Mesothelial cell of epicardium (in vitro differentiated cells): ENCODE results near the gene WAS. TPM values are rescaled to one million over a fixed set of nuclear protein-coding genes. Genes with fewer than 3 reads are reported as not detected.
"Not testable (repeated sequence)": the region's sequence is repeated elsewhere in the genome, so short reads cannot be mapped to it uniquely, and the experiment has no call there.

Experiments used
- DNase-seq, 2 experiments: peaks; one replicate each; pipeline ENCODE4 v3.0.0; 2021; ENCODE audit warnings: low spot score in 2 of 2; ENCODE audit not compliant: unreplicated experiment in 2 of 2
- H3K27ac Mint-ChIP-seq: 2 replicates; pipeline ENCODE4 v1.8.0; 2021; ENCODE audit warnings: mixed read lengths
- H3K27me3 Mint-ChIP-seq: 2 replicates; pipeline ENCODE4 v1.8.0; 2021; ENCODE audit warnings: low read depth, mixed read lengths
- H3K36me3 Mint-ChIP-seq: 2 replicates; pipeline ENCODE4 v1.8.0; 2021; ENCODE audit warnings: mixed read lengths
- H3K4me1 Mint-ChIP-seq: 2 replicates; pipeline ENCODE4 v1.8.0; 2021; ENCODE audit warnings: mixed read lengths
- H3K4me3 Mint-ChIP-seq: 2 replicates; pipeline ENCODE4 v1.8.0; 2021; ENCODE audit warnings: mild to moderate bottlenecking, moderate library complexity, mixed read lengths
- H3K9me3 Mint-ChIP-seq: 2 replicates; pipeline ENCODE4 v1.8.0; 2021; ENCODE audit warnings: mixed read lengths
- total RNA-seq: library from RNA; stranded (reverse); gene quantifications from 3 replicates; pipeline ENCODE4 v1.2.1, GENCODE V29; 2021
- TF ChIP-seq, protein P1 (sequence below): fragments of 200-600 bp; sonication (generic); IDR thresholded peaks from one replicate; pipeline ENCODE4 v1.5.0; 2021; ENCODE audit warnings: antibody characterized with exemption; ENCODE audit not compliant: unreplicated experiment

WAS gene
- total RNA-seq, 1 donor from 2014 or later: 1.5 TPM

DNA sequence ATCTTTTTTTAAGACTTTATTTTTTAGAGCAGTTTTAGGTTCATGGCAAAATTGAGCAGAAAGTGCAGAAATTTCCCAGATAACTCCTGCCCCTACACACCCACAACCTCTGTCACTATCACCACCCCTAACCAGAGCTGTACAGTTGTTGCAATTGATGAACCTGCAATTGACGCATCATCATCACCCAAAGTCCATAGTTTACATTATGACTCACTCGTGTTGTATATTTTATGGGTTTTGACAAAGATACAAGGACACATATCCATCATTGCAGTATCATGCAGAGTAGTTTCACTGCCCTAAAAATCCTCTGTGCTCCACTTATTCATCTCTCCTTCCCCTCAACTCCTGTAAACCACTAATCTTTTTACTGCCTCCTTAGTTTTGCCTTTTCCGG lies 34.5 kb upstream of the WAS start:
- no peak for DNase-seq
- Mint-ChIP-seq H3K27ac (no peak overlapping the region), H3K4me1 (peaks cover 2% of the 10 kb centered on the region), H3K9me3 (peaks cover 11% of the 10 kb centered on the region), H3K27me3 (peaks cover 2% of the 10 kb centered on the region), H3K4me3 (no peak overlapping the region), H3K36me3 (no peaks in the 10 kb centered on the region)
- TF ChIP-seq, protein P1, sequence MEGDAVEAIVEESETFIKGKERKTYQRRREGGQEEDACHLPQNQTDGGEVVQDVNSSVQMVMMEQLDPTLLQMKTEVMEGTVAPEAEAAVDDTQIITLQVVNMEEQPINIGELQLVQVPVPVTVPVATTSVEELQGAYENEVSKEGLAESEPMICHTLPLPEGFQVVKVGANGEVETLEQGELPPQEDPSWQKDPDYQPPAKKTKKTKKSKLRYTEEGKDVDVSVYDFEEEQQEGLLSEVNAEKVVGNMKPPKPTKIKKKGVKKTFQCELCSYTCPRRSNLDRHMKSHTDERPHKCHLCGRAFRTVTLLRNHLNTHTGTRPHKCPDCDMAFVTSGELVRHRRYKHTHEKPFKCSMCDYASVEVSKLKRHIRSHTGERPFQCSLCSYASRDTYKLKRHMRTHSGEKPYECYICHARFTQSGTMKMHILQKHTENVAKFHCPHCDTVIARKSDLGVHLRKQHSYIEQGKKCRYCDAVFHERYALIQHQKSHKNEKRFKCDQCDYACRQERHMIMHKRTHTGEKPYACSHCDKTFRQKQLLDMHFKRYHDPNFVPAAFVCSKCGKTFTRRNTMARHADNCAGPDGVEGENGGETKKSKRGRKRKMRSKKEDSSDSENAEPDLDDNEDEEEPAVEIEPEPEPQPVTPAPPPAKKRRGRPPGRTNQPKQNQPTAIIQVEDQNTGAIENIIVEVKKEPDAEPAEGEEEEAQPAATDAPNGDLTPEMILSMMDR: no peak

DNA sequence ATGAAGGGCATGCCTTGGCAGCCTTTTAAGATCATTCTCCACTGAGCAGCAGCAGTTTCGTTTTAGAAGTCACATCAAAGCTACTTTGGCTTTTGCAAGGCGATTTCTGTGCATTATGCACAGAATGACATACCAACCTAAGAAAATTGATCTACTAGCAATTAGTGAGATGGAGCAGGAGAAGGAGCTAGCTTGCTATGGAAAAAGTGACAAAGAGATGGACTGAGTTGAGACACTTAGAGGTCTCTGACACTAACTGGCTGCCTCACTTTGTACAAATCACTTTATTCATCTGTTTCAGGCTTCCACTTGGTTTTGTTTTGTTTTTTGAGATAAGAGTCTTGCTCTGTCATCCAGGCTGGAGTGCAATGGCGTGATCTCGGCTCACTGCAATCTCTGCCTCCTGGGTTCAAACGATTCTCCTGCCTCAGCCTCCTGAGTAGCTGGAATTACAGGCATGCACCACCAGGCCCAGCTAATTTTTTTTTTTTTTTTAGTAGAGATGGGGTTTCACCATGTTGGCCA lies 31.5 kb upstream of the WAS start:
- not testable (repeated sequence) for DNase-seq, H3K27ac Mint-ChIP-seq, H3K4me1 Mint-ChIP-seq, H3K27me3 Mint-ChIP-seq, H3K36me3 Mint-ChIP-seq, H3K4me3 Mint-ChIP-seq
- peaks cover 17% of the 10 kb centered on the region for H3K9me3 Mint-ChIP-seq

DNA sequence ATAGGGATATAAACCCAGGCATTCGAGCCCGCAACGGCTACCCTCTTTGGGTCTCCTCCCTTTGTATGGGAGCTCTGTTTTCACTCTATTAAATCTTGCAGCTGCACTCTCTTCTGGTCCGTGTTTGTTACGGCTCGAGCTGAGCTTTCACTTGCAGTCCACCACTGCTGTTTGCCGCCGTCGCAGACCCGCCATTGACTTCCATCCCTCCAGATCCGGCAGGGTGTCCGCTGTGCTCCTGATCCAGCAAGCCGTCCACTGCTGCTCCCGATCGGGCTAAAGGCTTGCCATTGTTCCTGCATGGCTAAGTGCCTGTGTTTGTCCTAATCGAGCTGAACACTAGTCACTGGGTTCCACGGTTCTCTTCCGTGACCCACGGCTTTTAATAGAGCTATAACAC lies 28.9 kb upstream of the WAS start:
- not testable (repeated sequence) for H3K27ac Mint-ChIP-seq, H3K36me3 Mint-ChIP-seq, DNase-seq, H3K4me1 Mint-ChIP-seq, H3K27me3 Mint-ChIP-seq, H3K9me3 Mint-ChIP-seq, H3K4me3 Mint-ChIP-seq

- H3K9me3 Mint-ChIP-seq: peaks cover 21% of the 10 kb centered on the region
- H3K4me1 Mint-ChIP-seq, DNase-seq, H3K27me3 Mint-ChIP-seq, H3K36me3 Mint-ChIP-seq, H3K4me3 Mint-ChIP-seq, H3K27ac Mint-ChIP-seq: not testable (repeated sequence)
Observed at GRCh38 chrX:48659686-48660085, 23.9 kb upstream of the WAS start.

DNA sequence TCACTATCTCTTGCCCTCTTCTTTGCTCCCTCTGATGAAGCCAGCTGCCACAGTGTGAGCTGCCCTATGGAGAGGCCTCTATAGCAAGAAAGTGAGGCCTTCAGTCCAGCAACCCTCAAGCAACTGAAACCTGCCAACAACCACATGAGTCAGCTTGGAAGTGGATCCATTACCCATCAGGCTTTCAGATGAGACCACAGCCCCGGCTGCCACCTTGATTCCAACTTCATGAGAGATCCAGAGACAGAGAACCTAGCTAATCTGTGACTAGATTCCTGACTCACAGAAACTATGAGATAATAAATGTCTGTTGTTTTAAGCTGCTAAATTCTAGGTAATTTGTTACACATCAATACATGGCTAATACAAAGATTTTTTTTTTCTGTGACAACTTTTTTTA lies 20.4 kb upstream of the WAS start:
- Mint-ChIP-seq H3K27me3 (no peaks in the 10 kb centered on the region), H3K36me3 (peaks cover 1% of the 10 kb centered on the region), H3K9me3 (peaks cover 14% of the 10 kb centered on the region), H3K4me3 (no peak overlapping the region), H3K27ac (no peak overlapping the region), H3K4me1 (no peaks in the 10 kb centered on the region)
- DNase-seq: no peak
- TF ChIP-seq, protein P1: no peak

DNA sequence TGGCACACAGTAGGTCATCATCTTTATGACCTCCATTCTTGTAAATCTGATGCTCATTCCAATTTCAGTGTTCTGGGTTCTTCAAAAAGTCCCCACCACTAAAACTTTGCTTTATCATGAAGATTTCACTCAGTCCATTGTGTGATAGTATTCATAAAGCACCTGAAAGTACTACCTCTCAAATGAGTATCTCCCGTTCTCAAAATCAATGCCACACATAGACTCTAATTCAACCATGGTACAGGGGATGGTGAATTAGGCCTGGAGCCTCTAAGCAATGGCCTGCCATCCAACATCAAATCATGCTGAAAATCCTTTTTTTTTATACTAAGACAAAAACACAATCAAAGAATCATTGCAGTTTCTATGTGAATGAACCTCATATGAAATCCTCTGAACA lies 19.4 kb upstream of the WAS start:
- Mint-ChIP-seq H3K4me3 (no peak overlapping the region), H3K36me3 (peaks cover 1% of the 10 kb centered on the region), H3K9me3 (peaks cover 14% of the 10 kb centered on the region), H3K27ac (no peak overlapping the region), H3K27me3 (no peaks in the 10 kb centered on the region), H3K4me1 (no peaks in the 10 kb centered on the region)
- TF ChIP-seq, protein P1: no peak
- no peak for DNase-seq

GRCh38 chrX:48665991-48666390 lies 17.6 kb upstream of the WAS start:
- peaks cover under 1% of the 10 kb centered on the region for H3K36me3 Mint-ChIP-seq
- H3K9me3 Mint-ChIP-seq: peaks cover 10% of the 10 kb centered on the region
- TF ChIP-seq, protein P1: no peak

More at GRCh38 chrX:48665991-48666390, 17.6 kb upstream of the WAS start:
- DNase-seq: no peak
- Mint-ChIP-seq H3K27me3 (no peaks in the 10 kb centered on the region), H3K27ac (no peak overlapping the region), H3K4me1 (no peaks in the 10 kb centered on the region), H3K4me3 (no peak overlapping the region)
